Fibroblast of lung (primary cell): ENCODE results near the gene DTYMK. TPM values are rescaled to one million over a fixed set of nuclear protein-coding genes. Genes with fewer than 3 reads are reported as not detected.

ENCODE experiments used
- DNase-seq, 2 donors: peaks; one replicate each; pipeline versions ENCODE4 v3.0.0 to v3.0.0-alpha.2; 2010; ENCODE audit warnings: low read depth in 2 of 2
- H2AFZ ChIP-seq: 2 replicates; pipeline ENCODE4 v1.5.1; 2012; ENCODE audit warnings: low read length, control low read depth, inconsistent platforms
- H3K27ac ChIP-seq: 2 replicates; pipeline ENCODE4 v1.5.1; 2011; ENCODE audit warnings: low read length, control low read depth; ENCODE audit not compliant: insufficient read depth
- H3K27me3 ChIP-seq: 2 replicates; pipeline ENCODE4 v1.5.1; 2011; ENCODE audit warnings: mild to moderate bottlenecking, low read length; ENCODE audit not compliant: control insufficient read depth, insufficient read depth
- H3K36me3 ChIP-seq: 2 replicates; pipeline ENCODE4 v1.5.1; 2011; ENCODE audit warnings: low read length; ENCODE audit not compliant: control insufficient read depth, insufficient read depth
- H3K4me1 ChIP-seq: 2 replicates; pipeline ENCODE4 v1.5.1; 2011; ENCODE audit warnings: low read length; ENCODE audit not compliant: control insufficient read depth, insufficient read depth; ENCODE audit errors: extremely low read depth
- H3K4me2 ChIP-seq: 2 replicates; pipeline ENCODE4 v1.5.1; 2011; ENCODE audit warnings: low read length, control low read depth; ENCODE audit not compliant: insufficient read depth; ENCODE audit errors: extremely low read depth
- H3K4me3 ChIP-seq, 4 experiments: fragments of 200-600 bp in 1 of 4; sonication (generic) in 1 of 4; replicated peaks in 1 of 4; 2 replicates each; pipeline ENCODE4 v1.5.1; 2011 to 2016; ENCODE audit warnings: low read length in 4 of 4, low read depth in 3 of 4, mild to moderate bottlenecking in 3 of 4, control low read depth in 2 of 4, inconsistent platforms in 1 of 4, mixed read lengths in 1 of 4; ENCODE audit not compliant: insufficient read depth in 1 of 4; ENCODE audit errors: control extremely low read depth in 1 of 4
- H3K79me2 ChIP-seq: 2 replicates; pipeline ENCODE4 v1.5.1; 2012; ENCODE audit warnings: mild to moderate bottlenecking, low read length, inconsistent platforms; ENCODE audit not compliant: control insufficient read depth, insufficient read depth
- H3K9ac ChIP-seq: 2 replicates; pipeline ENCODE4 v1.5.1; 2011; ENCODE audit warnings: mild to moderate bottlenecking, low read length, control low read depth; ENCODE audit not compliant: insufficient read depth
- H3K9me3 ChIP-seq: 2 replicates; pipeline ENCODE4 v1.5.1; 2012; ENCODE audit warnings: low read depth, low read length; ENCODE audit not compliant: control insufficient read depth, insufficient read depth
- H4K20me1 ChIP-seq: 2 replicates; pipeline ENCODE4 v1.5.1; 2011; ENCODE audit warnings: low read length; ENCODE audit not compliant: control insufficient read depth, insufficient read depth; ENCODE audit errors: extremely low read depth
- CTCF ChIP-seq, 2 donors: IDR thresholded peaks in 1 of 2; conservative IDR thresholded peaks in 1 of 2; 1 replicate in 1 of 2; 2 replicates in 1 of 2; pipeline ENCODE4 v1.5.1; 2011 to 2012; ENCODE audit warnings: low read length in 2 of 2, control low read depth in 1 of 2, inconsistent platforms in 1 of 2, low read depth in 1 of 2, mild to moderate bottlenecking in 1 of 2
- EZH2 ChIP-seq: IDR thresholded peaks from 2 replicates; pipeline ENCODE4 v1.5.1; 2012; ENCODE audit warnings: low read length, control low read depth, mild to moderate bottlenecking; ENCODE audit errors: missing control alignments
- polyA plus RNA-seq, 2 donors: library from polyadenylated mRNA; depleted of rRNA in 1 of 2; stranded (reverse) in 1 of 2; unstranded in 1 of 2; fragments of >200 nt; gene quantifications; 2 replicates each; pipeline ENCODE4 v1.2.1, GENCODE V29; 2011 to 2012; ENCODE audit warnings: missing spikeins in 1 of 2
- total RNA-seq: library from RNA; depleted of rRNA; stranded (reverse); fragments of >200 nt; gene quantifications from 2 replicates; pipeline ENCODE4 v1.2.1, GENCODE V29; 2014

The DTYMK gene
- total and polyA plus RNA-seq, 2 donors (not counting 1 experiment from before 2014, with no cell fraction given): 19.0 to 25.3 TPM

GRCh38 chr2:241660593-241661213 lies 25.9 kb downstream of the DTYMK start:
- Histone ChIP-seq H2AFZ (no peak overlapping the region), H3K4me1 (peaks cover 8% of the 10 kb centered on the region), H3K4me3 (no peak overlapping the region), H3K9me3 (no peaks in the 10 kb centered on the region), H3K27ac (no peak overlapping the region), H4K20me1 (no peaks in the 10 kb centered on the region), H3K27me3 (no peaks in the 10 kb centered on the region), H3K4me2 (no peak overlapping the region), H3K9ac (no peak overlapping the region), H3K36me3 (peaks cover 21% of the 10 kb centered on the region), H3K79me2 (no peaks in the 10 kb centered on the region)
- TF ChIP-seq EZH2 (no peak), CTCF (conservative IDR thresholded peaks at IDR 0.05 in 1 of 2, IDR thresholded peaks at IDR 0.05 in 1 of 2; ENCODE audit: low read depth in 1 of 2, low read length in 2 of 2) (no peak)
- no peak for DNase-seq

- Histone ChIP-seq H4K20me1 (no peaks in the 10 kb centered on the region), H3K9me3 (no peaks in the 10 kb centered on the region), H3K4me3 (no peak overlapping the region), H3K4me1 (no peaks in the 10 kb centered on the region), H3K27ac (no peak overlapping the region), H3K36me3 (peaks cover 27% of the 10 kb centered on the region), H3K9ac (no peak overlapping the region), H3K79me2 (no peaks in the 10 kb centered on the region), H2AFZ (no peak overlapping the region), H3K4me2 (no peak overlapping the region), H3K27me3 (no peaks in the 10 kb centered on the region)
- DNase-seq: peak; percentile 65 to 82
- TF ChIP-seq CTCF (conservative IDR thresholded peaks at IDR 0.05 in 1 of 2, IDR thresholded peaks at IDR 0.05 in 1 of 2; ENCODE audit: low read depth in 1 of 2, low read length in 2 of 2): peak; percentile 74 to 79
- TF ChIP-seq EZH2: no peak
Observed at GRCh38 chr2:241659150-241659739, 27.4 kb downstream of the DTYMK start.

- H2AFZ ChIP-seq: no peak overlapping the region
- H3K4me3 ChIP-seq: no peak overlapping the region
- no peak overlapping the region for H3K4me2 ChIP-seq
- no peaks in the 10 kb centered on the region for H3K4me1 ChIP-seq
- H3K79me2 ChIP-seq: no peaks in the 10 kb centered on the region
- no peak overlapping the region for H3K27ac ChIP-seq
- H3K27me3 ChIP-seq: no peaks in the 10 kb centered on the region
- no peak for DNase-seq
- no peak overlapping the region for H3K9ac ChIP-seq
- H3K36me3 ChIP-seq: peaks cover 29% of the 10 kb centered on the region
- H3K9me3 ChIP-seq: no peaks in the 10 kb centered on the region
- TF ChIP-seq EZH2 (no peak), CTCF (conservative IDR thresholded peaks at IDR 0.05 in 1 of 2, IDR thresholded peaks at IDR 0.05 in 1 of 2; ENCODE audit: low read depth in 1 of 2, low read length in 2 of 2) (no peak)
- no peaks in the 10 kb centered on the region for H4K20me1 ChIP-seq
Observed at GRCh38 chr2:241658296-241658695, 28.3 kb downstream of the DTYMK start.
